Endothelial cell of umbilical vein (primary cell): ENCODE data around the gene COL1A1. TPM values are rescaled to one million over a fixed set of nuclear protein-coding genes. Genes with fewer than 3 reads are reported as not detected.

Experiments used
- BruUV-seq: library from RNA; stranded (reverse); fragments of 400-500 nt; replicated peaks from 2 replicates; lab custom pipeline; 2021; lab: Mats Ljungman, UMichigan
- CTCF ChIA-PET: fragments of 300-600, 350-600 bp; sonication (Branson Sonifier 250); formaldehyde crosslinking; loops from one replicate; lab custom pipeline; 2021; ENCODE audit warnings: antibody characterized with exemption, inconsistent platforms; lab: Charles Lee
- POLR2A ChIA-PET: fragments of 300-600, 350-600 bp; sonication (Branson Sonifier 250); formaldehyde crosslinking; loops from one replicate; lab custom pipeline; 2021; ENCODE audit warnings: antibody characterized with exemption, inconsistent platforms; lab: Charles Lee
- DNase-seq: peaks from one replicate; pipeline ENCODE4 v3.0.0-alpha.2; 2011; ENCODE audit warnings: low read depth, low spot score
- FAIRE-seq: peaks from 2 replicates; lab custom pipeline; 2011; peaks lifted over from hg19 to GRCh38; lab: Jason Lieb, UNC
- H2AFZ ChIP-seq: 2 replicates; pipeline ENCODE4 v1.6.0; 2012; ENCODE audit warnings: low read depth, low read length, control low read depth, inconsistent platforms
- H3K27ac ChIP-seq: 2 replicates; pipeline ENCODE4 v1.5.1; 2011; ENCODE audit warnings: low read depth, mild to moderate bottlenecking, control low read depth, low read length, moderate library complexity; ENCODE audit not compliant: insufficient read depth
- H3K27me3 ChIP-seq, 2 experiments: 2 replicates each; pipeline versions ENCODE4 v1.6.0 to v1.6.1; 2011; ENCODE audit warnings: low read length in 2 of 2, mixed read lengths in 1 of 2; ENCODE audit not compliant: control insufficient read depth in 2 of 2, insufficient read depth in 2 of 2
- H3K36me3 ChIP-seq, 2 experiments: 2 replicates in 1 of 2; 3 replicates in 1 of 2; pipeline ENCODE4 v1.5.1; 2011; ENCODE audit warnings: low read length in 2 of 2, mild to moderate bottlenecking in 1 of 2, moderate library complexity in 1 of 2; ENCODE audit not compliant: control insufficient read depth in 2 of 2, insufficient read depth in 2 of 2; ENCODE audit errors: extremely low read depth in 1 of 2
- H3K4me1 ChIP-seq: 3 replicates; pipeline ENCODE4 v1.5.1; 2011; ENCODE audit warnings: mild to moderate bottlenecking, low read length; ENCODE audit not compliant: control insufficient read depth, insufficient read depth; ENCODE audit errors: extremely low read depth
- H3K4me2 ChIP-seq: 2 replicates; pipeline ENCODE4 v1.6.1; 2011; ENCODE audit warnings: low read length, control low read depth, mixed read lengths; ENCODE audit not compliant: insufficient read depth
- H3K4me3 ChIP-seq, 3 experiments: fragments of 200-600 bp in 1 of 3; sonication (generic), shearing (Covaris generic) in 1 of 3; replicated peaks in 1 of 3; 2 replicates each; pipeline ENCODE4 v1.5.1; 2011 to 2016; ENCODE audit warnings: control low read depth in 3 of 3, low read length in 3 of 3, mild to moderate bottlenecking in 2 of 3, inconsistent platforms in 1 of 3, low read depth in 1 of 3, moderate library complexity in 1 of 3; ENCODE audit not compliant: insufficient read depth in 1 of 3
- H3K79me2 ChIP-seq: 2 replicates; pipeline ENCODE4 v1.6.0; 2012; ENCODE audit warnings: low read length, inconsistent platforms; ENCODE audit not compliant: control insufficient read depth, insufficient read depth
- H3K9ac ChIP-seq: replicated peaks from 2 replicates; pipeline ENCODE3; 2011; ENCODE audit warnings: low read length, control low read depth; ENCODE audit not compliant: insufficient read depth; ENCODE audit errors: extremely low read depth
- H3K9me1 ChIP-seq: replicated peaks from 3 replicates; pipeline ENCODE4 v1.6.0; 2011; ENCODE audit warnings: mild to moderate bottlenecking, low read length; ENCODE audit not compliant: control insufficient read depth, insufficient read depth; ENCODE audit errors: extremely low read depth
- H3K9me3 ChIP-seq: replicated peaks from 2 replicates; pipeline ENCODE4 v1.5.1; 2012; ENCODE audit warnings: low read length, inconsistent platforms; ENCODE audit not compliant: control insufficient read depth, insufficient read depth
- H4K20me1 ChIP-seq: replicated peaks from 2 replicates; pipeline ENCODE3; 2011; ENCODE audit warnings: mild to moderate bottlenecking, low read length; ENCODE audit not compliant: control insufficient read depth, insufficient read depth; ENCODE audit errors: extremely low read depth
- CTCF ChIP-seq, 2 donors: IDR thresholded peaks; 1 replicate in 1 of 2; 2 replicates in 1 of 2; pipeline ENCODE4 v1.5.1; 2011; ENCODE audit warnings: low read length in 2 of 2, mild to moderate bottlenecking in 2 of 2, moderate library complexity in 2 of 2, control low read depth in 1 of 2, inconsistent platforms in 1 of 2, low read depth in 1 of 2; ENCODE audit not compliant: insufficient read depth in 1 of 2; ENCODE audit errors: extremely low read depth in 1 of 2
- EZH2 ChIP-seq: IDR thresholded peaks from 2 replicates; pipeline ENCODE4 v1.6.1; 2012; ENCODE audit warnings: borderline replicate concordance, low read depth, mild to moderate bottlenecking, moderate library complexity, low read length, inconsistent platforms; ENCODE audit not compliant: severe bottlenecking
- FOS ChIP-seq: IDR thresholded peaks from 2 replicates; pipeline ENCODE4 v1.6.1; 2011; ENCODE audit warnings: mild to moderate bottlenecking, low read length, moderate library complexity, borderline replicate concordance; ENCODE audit not compliant: insufficient read depth
- GATA2 ChIP-seq: IDR thresholded peaks from 2 replicates; pipeline ENCODE4 v1.7.0; 2011; ENCODE audit warnings: low read depth, mild to moderate bottlenecking, moderate library complexity, mixed read lengths, low read length; ENCODE audit not compliant: insufficient read length, insufficient read depth
- JUN ChIP-seq: IDR thresholded peaks from 2 replicates; pipeline ENCODE4 v1.6.1; 2011; ENCODE audit warnings: borderline replicate concordance, low read depth; ENCODE audit not compliant: insufficient read length, insufficient read depth
- MYC ChIP-seq: IDR thresholded peaks from one replicate; pipeline ENCODE4 v1.6.1; 2011; ENCODE audit warnings: mild to moderate bottlenecking, low read depth, low read length
- POLR2A ChIP-seq: IDR thresholded peaks from 2 replicates; pipeline ENCODE4 v1.6.1; 2012; ENCODE audit warnings: low read depth, mild to moderate bottlenecking, control low read depth, low read length
- POLR2AphosphoS5 ChIP-seq: IDR thresholded peaks from 2 replicates; pipeline ENCODE4 v1.6.1; 2012; ENCODE audit warnings: low read depth, mild to moderate bottlenecking, control low read depth, low read length, moderate library complexity; ENCODE audit not compliant: insufficient read depth
- dilution Hi-C: fragments of 300-500 bp; cut with MboI; formaldehyde crosslinking; loops from one replicate; pipeline ENCODE4 v1.15.0; 2019; ENCODE audit warnings: low sequenced_read_pairs; ENCODE audit not compliant: extremely low pct_ligation_motif_present
- intact Hi-C: fragments of 100-400 bp; cut with micrococcal nuclease; formaldehyde crosslinking; loops from one replicate; pipeline ENCODE4 v1.10.0; 2022
- polyA plus RNA-seq, 4 experiments: library from polyadenylated mRNA; depleted of rRNA in 3 of 4; stranded (reverse) in 3 of 4; unstranded in 1 of 4; fragments of >200 nt; gene quantifications; 2 replicates each; pipeline versions ENCODE4 v1.2.1 to v1.2.3, GENCODE V29; 2011 to 2012; ENCODE audit warnings: missing spikeins in 1 of 4
- total RNA-seq: library from RNA; stranded (reverse); gene quantifications from 2 replicates; pipeline ENCODE4 v1.2.3, GENCODE V29; 2021
- TF ChIP-seq, protein P1 (sequence below): IDR thresholded peaks from 2 replicates; pipeline ENCODE4 v1.6.1; 2011; ENCODE audit not compliant: insufficient read depth, insufficient read length

The COL1A1 gene
- total and polyA plus RNA-seq, 2 donors (not counting 3 experiments of a cell fraction or from before 2014, with no cell fraction given) = 0.07 TPM

GRCh38 chr17:50218071-50218759, 16.8 kb upstream of the COL1A1 start:
- dilution Hi-C loops = no loop called here
- no peak overlapping the region for H2AFZ ChIP-seq
- H3K27me3 ChIP-seq = peaks cover 24 to 42% of the 10 kb centered on the region in 2 experiments
- no peak overlapping the region for H3K9ac ChIP-seq
- POLR2A ChIA-PET = no interaction called here
- H3K27ac ChIP-seq = no peak overlapping the region
- no peaks in the 10 kb centered on the region for H3K9me3 ChIP-seq
- FAIRE-seq (no peak), DNase-seq (no peak)
- CTCF ChIA-PET = interaction anchor here (0.7 to 9.9 kb wide), 3 partner anchors 17 to 55 kb away, joined by 3 to 80 read pairs (median 4); partner anchors contain the start of gene COL1A1
- H4K20me1 ChIP-seq = no peaks in the 10 kb centered on the region
- H3K4me3 ChIP-seq = no peak overlapping the region
- no peak overlapping the region for H3K4me2 ChIP-seq
- no TSS peak for BruUV-seq
- H3K36me3 ChIP-seq = no peaks in the 10 kb centered on the region
- H3K79me2 ChIP-seq = no peaks in the 10 kb centered on the region
- TF ChIP-seq POLR2A (no peak), GATA2 (no peak), CTCF (IDR thresholded peaks at IDR 0.05; ENCODE audit: extremely low read depth in 1 of 2, insufficient read depth in 1 of 2, low read depth in 1 of 2, low read length in 2 of 2) (no peak), JUN (no peak), EZH2 (no peak), MYC (no peak), POLR2AphosphoS5 (no peak), FOS (no peak)
- TF ChIP-seq, protein P1, sequence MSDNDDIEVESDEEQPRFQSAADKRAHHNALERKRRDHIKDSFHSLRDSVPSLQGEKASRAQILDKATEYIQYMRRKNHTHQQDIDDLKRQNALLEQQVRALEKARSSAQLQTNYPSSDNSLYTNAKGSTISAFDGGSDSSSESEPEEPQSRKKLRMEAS = no peak
- H3K4me1 ChIP-seq = no peaks in the 10 kb centered on the region
- intact Hi-C loops = no loop called here
- H3K9me1 ChIP-seq = no peaks in the 10 kb centered on the region
